ENCODE data around the gene CACNA1C. TPM values are rescaled to one million over a fixed set of nuclear protein-coding genes. Genes with fewer than 3 reads are reported as not detected.

Gene CACNA1C
- total and polyA plus RNA-seq, 10 of the 15 experiments (the other 5 are each of a cell fraction or from before 2014, with no cell fraction given) = under 0.01 to 0.15 (median 0.09) TPM; not detected in 5

- intact Hi-C loops (cut with micrococcal nuclease; ENCODE audit: unreplicated experiment) = no loop called here
- ATAC-seq = no peak
- BruUV-seq (replicated peaks) = no TSS peak
Observed at GRCh38 chr12:2555487-2556082, 502.8 kb downstream of the CACNA1C start.

More at GRCh38 chr12:2555487-2556082, 502.8 kb downstream of the CACNA1C start:
- TF ChIP-seq RCOR1 (conservative IDR thresholded peaks at IDR 0.05; ENCODE audit: low read depth, low read length) (no peak), E4F1 (IDR thresholded peaks at IDR 0.05; ENCODE audit: borderline replicate concordance, partially characterized antibody) (no peak), NR2C1 (IDR thresholded peaks at IDR 0.05) (no peak), ZNF687 (IDR thresholded peaks at IDR 0.05) (no peak), MEF2B (IDR thresholded peaks at IDR 0.05; ENCODE audit: partially characterized antibody, poor library complexity, severe bottlenecking) (no peak), ZZZ3 (IDR thresholded peaks at IDR 0.05; ENCODE audit: control insufficient read depth, insufficient read length, low read depth) (no peak), LARP7 (IDR thresholded peaks at IDR 0.05) (no peak), BMI1 (IDR thresholded peaks at IDR 0.05; ENCODE audit: borderline replicate concordance) (no peak), ZNF207 (IDR thresholded peaks at IDR 0.05; ENCODE audit: borderline replicate concordance) (no peak), SMAD1 (IDR thresholded peaks at IDR 0.05; ENCODE audit: low read depth, partially characterized antibody) (no peak), SUZ12 (IDR thresholded peaks at IDR 0.05; ENCODE audit: unreplicated experiment) (no peak), YBX1 (IDR thresholded peaks at IDR 0.05) (no peak), CREM (IDR thresholded peaks at IDR 0.05; ENCODE audit: low read depth) (no peak), JUND (IDR thresholded peaks at IDR 0.05; ENCODE audit: low read depth, low read length) (no peak), TCF12 (IDR thresholded peaks at IDR 0.05; ENCODE audit: low read depth, low read length) (no peak), IRF4 (IDR thresholded peaks at IDR 0.05; ENCODE audit: low read depth, low read length) (no peak), ETV6 (conservative IDR thresholded peaks at IDR 0.05 in 1 of 2, IDR thresholded peaks at IDR 0.05 in 1 of 2; ENCODE audit: borderline replicate concordance in 1 of 2, low read depth in 1 of 2) (no peak), TBL1XR1 (IDR thresholded peaks at IDR 0.05; ENCODE audit: low read depth, low read length) (no peak)
- WGBS (ENCODE audit: insufficient coverage, insufficient replicate concordance, low lambda C conversion rate, missing lambda C conversion rate) = 62% methylated on average over 19 of the region's 19 CpGs
- Histone ChIP-seq H3K27ac (ENCODE audit: control insufficient read depth, insufficient read depth) (no peak overlapping the region), H3K4me3 (no peak overlapping the region), H2AFZ (ENCODE audit: control insufficient read depth, low read depth, low read length) (no peak overlapping the region), H4K20me1 (ENCODE audit: control insufficient read depth, insufficient read depth) (no peaks in the 10 kb centered on the region), H3K36me3 (ENCODE audit: control insufficient read depth in 2 of 2, insufficient read depth in 2 of 2, low read length in 1 of 2) (no peaks in the 10 kb centered on the region), H3K27me3 (replicated peaks in 1 of 2; ENCODE audit: control insufficient read depth in 2 of 2, insufficient read depth in 2 of 2, low read length in 1 of 2) (peaks cover 3 to 9% of the 10 kb centered on the region in 2 experiments; a peak in 3 of 4 replicates), H3K4me1 (ENCODE audit: control insufficient read depth, insufficient read depth, low read length) (no peaks in the 10 kb centered on the region), H3K4me2 (ENCODE audit: control insufficient read depth, insufficient read depth) (no peak overlapping the region), H3K9ac (ENCODE audit: control insufficient read depth, insufficient read depth, low read length) (no peak overlapping the region), H3K9me3 (replicated peaks; ENCODE audit: control insufficient read depth, insufficient read depth, low read length) (no peaks in the 10 kb centered on the region), H3K79me2 (ENCODE audit: control insufficient read depth, insufficient read depth, low read length) (no peaks in the 10 kb centered on the region)
- ChIA-PET CTCF (no interaction called here), SMC1A (ENCODE audit: uncharacterized antibody, unreplicated experiment) (no interaction called here), RAD21 (ENCODE audit: unreplicated experiment) (no interaction called here), POLR2A (no interaction called here)
- in situ Hi-C loops (cut with MboI) = no loop called here
- no peak for DNase-seq (ENCODE audit: low read depth, low spot score)
- no peak for FAIRE-seq

Measured in GM12878 (cell line).